ENCODE results near the gene ARHGAP24.
"Not testable (repeated sequence)": the region's sequence is repeated elsewhere in the genome, so short reads cannot be mapped to it uniquely, and the experiment has no call there.

ARHGAP24 gene

GRCh38 chr4:85824166-85824945 lies 349.4 kb downstream of the ARHGAP24 start:
- no peak for DNase-seq

GRCh38 chr4:85826060-85826678 lies 351.2 kb downstream of the ARHGAP24 start:
- no peak for DNase-seq

- no peak for DNase-seq
These were observed 353.3 kb downstream of the ARHGAP24 start for GRCh38 chr4:85828027-85828890.

GRCh38 chr4:85829276-85830051 lies 354.5 kb downstream of the ARHGAP24 start:
- DNase-seq, result no peak

GRCh38 chr4:85831647-85832046 lies 356.7 kb downstream of the ARHGAP24 start:
- DNase-seq, result no peak

GRCh38 chr4:85833302-85833701 lies 358.4 kb downstream of the ARHGAP24 start:
- DNase-seq, result no peak

- no peak for DNase-seq
These were observed 360.0 kb downstream of the ARHGAP24 start for GRCh38 chr4:85834934-85835333.

- DNase-seq, result no peak
These were observed 361.9 kb downstream of the ARHGAP24 start for GRCh38 chr4:85836588-85837438.

GRCh38 chr4:85837439-85837733 lies 362.4 kb downstream of the ARHGAP24 start:
- no peak for DNase-seq

- DNase-seq, result not testable (repeated sequence)
These were observed 365.1 kb downstream of the ARHGAP24 start for GRCh38 chr4:85839981-85840451.

GRCh38 chr4:85842540-85842939 lies 367.6 kb downstream of the ARHGAP24 start:
- no peak for DNase-seq

- not testable (repeated sequence) for DNase-seq
These were observed 378.8 kb downstream of the ARHGAP24 start for GRCh38 chr4:85853740-85854139.

- DNase-seq, result no peak
These were observed 379.6 kb downstream of the ARHGAP24 start for GRCh38 chr4:85854546-85854945.

- no peak for DNase-seq
These were observed 385.3 kb downstream of the ARHGAP24 start for GRCh38 chr4:85860066-85860740.

GRCh38 chr4:85861064-85861765 lies 386.3 kb downstream of the ARHGAP24 start:
- DNase-seq, result no peak

- no peak for DNase-seq
These were observed 387.9 kb downstream of the ARHGAP24 start for GRCh38 chr4:85862896-85863295.

- DNase-seq, result no peak
These were observed 389.6 kb downstream of the ARHGAP24 start for GRCh38 chr4:85864259-85865205.

GRCh38 chr4:85865256-85865655 lies 390.3 kb downstream of the ARHGAP24 start:
- no peak for DNase-seq

- no peak for DNase-seq
These were observed 391.6 kb downstream of the ARHGAP24 start for GRCh38 chr4:85866508-85866907.
